Gastroesophageal sphincter (tissue), 4 donors: ENCODE measurements around the gene SLC35F5. TPM values are rescaled to one million over a fixed set of nuclear protein-coding genes. Genes with fewer than 3 reads are reported as not detected.
"Not testable (repeated sequence)": the region's sequence is repeated elsewhere in the genome, so short reads cannot be mapped to it uniquely, and the experiment has no call there.

Experiments
- ATAC-seq: fragments of 150-250 bp; one replicate; pipeline ENCODE4 v1.9.1; 2016; ENCODE audit warnings: mild to moderate bottlenecking, moderate library complexity
- H3K27ac ChIP-seq, 4 donors: fragments of 200-600 bp; sonication (generic) in 3 of 4; 1 replicate in 3 of 4; 2 replicates in 1 of 4; pipeline ENCODE4 v1.5.1; 2016 to 2019
- H3K27me3 ChIP-seq: fragments of 200-600 bp; sonication (generic); one replicate; pipeline ENCODE4 v1.5.1; 2019
- H3K36me3 ChIP-seq, 2 donors: fragments of 200-600 bp; sonication (generic); one replicate each; pipeline ENCODE4 v1.5.1; 2019; ENCODE audit warnings: control low read depth in 1 of 2
- H3K4me1 ChIP-seq, 3 donors: fragments of 200-600 bp; sonication (generic); 1 replicate in 2 of 3; 2 replicates in 1 of 3; pipeline ENCODE4 v1.5.1; 2016 to 2019; ENCODE audit warnings: control low read depth in 2 of 3
- H3K4me3 ChIP-seq, 2 donors: fragments of 200-600 bp; sonication (generic); one replicate each; pipeline ENCODE4 v1.5.1; 2019; ENCODE audit warnings: mild to moderate bottlenecking in 1 of 2, moderate library complexity in 1 of 2
- H3K9me3 ChIP-seq, 3 donors: fragments of 200-600 bp; sonication (generic); one replicate each; pipeline ENCODE4 v1.5.1; 2017 to 2019; ENCODE audit warnings: control low read depth in 2 of 3
- WGBS, 2 donors: methylation state at CpG; one replicate each; pipeline ENCODE4 v1.1.5; 2018; ENCODE audit warnings: low coverage in 1 of 2; 5-methylcytosine and 5-hydroxymethylcytosine counted together
- small RNA-seq, 4 donors: library from RNA; depleted of rRNA; stranded (forward); fragments of <200 nt; gene quantifications; one replicate each; pipeline ENCODE3, GENCODE V24; 2016
- total RNA-seq, 4 donors: library from RNA; depleted of rRNA; stranded (reverse); fragments of >200 nt; gene quantifications; one replicate each; pipeline ENCODE4 v1.1.0, GENCODE V29; 2016

SLC35F5 gene
- total RNA-seq, 4 donors from 2014 or later: 42.5 to 90.3 (median 49.2) TPM

- not testable (repeated sequence) for H3K4me1 ChIP-seq, H3K27ac ChIP-seq, H3K4me3 ChIP-seq, H3K9me3 ChIP-seq, H3K36me3 ChIP-seq, ATAC-seq, H3K27me3 ChIP-seq
- 76 to 87% methylated on average over 3 to 9 of the region's 10 CpGs for WGBS, 2 donors
Measured at GRCh38 chr2:113663285-113664060, 93.0 kb downstream of the SLC35F5 start.

Small RNAs within 50 kb of the gene (small RNA-seq; reads per million reads assigned to genes)
- gene MIR4782 (0 reads per million in 4 donors), gene RNU6-744P (0 reads per million in 4 donors)

Other genes with a start within 250 kb of the SLC35F5 start
- 10 to 100 TPM in 3 of 4 donors, 1 to 10 TPM in 1; 3.0 to 19.9 (median 14.1) TPM for gene RABL2A, start 129.4 kb downstream of the SLC35F5 start, total RNA-seq
- gene ACTR3, start 133.4 kb upstream of the SLC35F5 start, total RNA-seq: 100 to 1,000 TPM; 181 to 266 (median 200) TPM